Measurements from ENCODE around the gene APP. TPM values are rescaled to one million over a fixed set of nuclear protein-coding genes. Genes with fewer than 3 reads are reported as not detected.

APP gene
- total and polyA plus RNA-seq, 2 experiments from 2014 or later = 55.7 to 316 TPM

DNA sequence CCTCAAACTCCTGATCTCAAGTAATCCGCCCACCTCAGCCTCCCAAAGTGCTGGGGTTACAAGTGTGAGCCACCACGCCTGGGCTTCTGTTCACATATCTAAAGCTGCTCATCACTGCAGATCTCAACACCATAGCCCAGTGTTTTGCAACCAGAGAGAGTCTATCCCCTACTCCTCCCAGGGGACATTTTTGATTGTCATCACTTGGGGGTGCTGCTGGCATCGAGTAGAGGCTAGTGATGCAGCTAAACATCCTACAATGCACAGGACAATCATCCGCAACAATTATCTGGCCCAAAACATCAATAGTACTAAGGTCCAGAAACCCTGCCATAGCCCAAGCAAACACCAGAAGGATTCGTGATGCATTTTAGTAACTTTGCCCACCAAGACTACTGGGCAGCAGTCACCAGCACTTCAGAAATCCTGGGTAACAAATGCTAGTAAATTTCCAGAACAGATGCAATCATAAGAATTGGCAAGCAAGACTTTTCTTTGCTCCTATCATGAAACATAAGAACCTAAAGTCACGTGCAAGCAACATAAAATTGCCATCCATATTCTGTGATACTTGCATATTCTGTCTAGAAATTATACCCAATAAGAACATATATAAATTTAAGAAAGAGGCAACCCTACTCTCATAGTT is 159.2 kb downstream of the APP start:
- Histone ChIP-seq H3K4me2 (no peak overlapping the region), H3K4me3 (no peak overlapping the region), H3K9me2 (replicated peaks; ENCODE audit: insufficient read depth) (no peaks in the 10 kb centered on the region), H2AFZ (no peak overlapping the region), H3K79me2 (peaks cover 16% of the 10 kb centered on the region), H3K36me3 (replicated peaks; ENCODE audit: insufficient read depth, low read depth) (no peaks in the 10 kb centered on the region), H3K27ac (no peak overlapping the region), H3K27me3 (no peaks in the 10 kb centered on the region), H3K9me3 (ENCODE audit: low read depth) (no peaks in the 10 kb centered on the region), H3K4me1 (ENCODE audit: insufficient read depth) (no peaks in the 10 kb centered on the region), H4K20me1 (ENCODE audit: insufficient read depth, poor library complexity, severe bottlenecking) (no peaks in the 10 kb centered on the region)
- DNase-seq (ENCODE audit: low spot score) = no peak
- 95% methylated on average over 6 of the region's 6 CpGs for WGBS (ENCODE audit: low lambda C conversion rate, missing lambda C conversion rate)
- TF ChIP-seq, protein P1, sequence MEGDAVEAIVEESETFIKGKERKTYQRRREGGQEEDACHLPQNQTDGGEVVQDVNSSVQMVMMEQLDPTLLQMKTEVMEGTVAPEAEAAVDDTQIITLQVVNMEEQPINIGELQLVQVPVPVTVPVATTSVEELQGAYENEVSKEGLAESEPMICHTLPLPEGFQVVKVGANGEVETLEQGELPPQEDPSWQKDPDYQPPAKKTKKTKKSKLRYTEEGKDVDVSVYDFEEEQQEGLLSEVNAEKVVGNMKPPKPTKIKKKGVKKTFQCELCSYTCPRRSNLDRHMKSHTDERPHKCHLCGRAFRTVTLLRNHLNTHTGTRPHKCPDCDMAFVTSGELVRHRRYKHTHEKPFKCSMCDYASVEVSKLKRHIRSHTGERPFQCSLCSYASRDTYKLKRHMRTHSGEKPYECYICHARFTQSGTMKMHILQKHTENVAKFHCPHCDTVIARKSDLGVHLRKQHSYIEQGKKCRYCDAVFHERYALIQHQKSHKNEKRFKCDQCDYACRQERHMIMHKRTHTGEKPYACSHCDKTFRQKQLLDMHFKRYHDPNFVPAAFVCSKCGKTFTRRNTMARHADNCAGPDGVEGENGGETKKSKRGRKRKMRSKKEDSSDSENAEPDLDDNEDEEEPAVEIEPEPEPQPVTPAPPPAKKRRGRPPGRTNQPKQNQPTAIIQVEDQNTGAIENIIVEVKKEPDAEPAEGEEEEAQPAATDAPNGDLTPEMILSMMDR (IDR thresholded peaks at IDR 0.05; ENCODE audit: poor library complexity) = no peak
- TF ChIP-seq EZH2 (IDR thresholded peaks at IDR 0.05; ENCODE audit: borderline replicate concordance) (no peak), EZH2phosphoT487 (IDR thresholded peaks at IDR 0.05; ENCODE audit: low read depth, severe bottlenecking, unreplicated experiment) (no peak)

DNA sequence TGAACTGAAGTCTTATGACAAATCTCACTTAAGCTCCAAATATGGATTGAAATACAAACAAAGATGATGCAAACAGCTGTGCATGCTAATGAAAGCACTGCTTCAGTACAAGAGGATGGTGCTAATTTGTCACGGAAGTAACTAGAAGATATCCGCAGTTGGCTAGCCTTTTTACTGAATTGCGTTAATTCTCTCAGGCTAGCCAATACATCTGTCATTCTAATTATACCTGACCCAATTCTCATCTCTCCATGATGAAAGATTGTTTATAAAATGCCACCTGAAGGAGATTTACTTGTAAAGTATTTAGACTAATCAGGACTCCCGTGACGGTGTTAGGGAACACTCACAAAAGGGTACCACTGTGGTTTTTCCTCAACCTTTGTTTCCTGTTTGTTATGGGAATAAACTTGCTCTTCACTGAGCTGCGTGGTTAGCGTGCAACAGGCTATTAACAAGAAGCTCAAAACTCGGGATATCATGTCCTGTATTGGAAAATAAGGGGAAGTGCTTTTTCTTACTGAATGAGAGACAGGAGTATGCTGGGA is 162.5 kb downstream of the APP start:
- 86% methylated on average over 8 of the region's 8 CpGs for WGBS (ENCODE audit: low lambda C conversion rate, missing lambda C conversion rate)
- H3K27ac ChIP-seq = peak overlapping the region; percentile 4
- H2AFZ ChIP-seq = no peak overlapping the region
- H3K9me3 ChIP-seq (ENCODE audit: low read depth) = no peaks in the 10 kb centered on the region
- H3K27me3 ChIP-seq = no peaks in the 10 kb centered on the region
- no peak overlapping the region for H3K4me3 ChIP-seq
- no peaks in the 10 kb centered on the region for H3K4me1 ChIP-seq (ENCODE audit: insufficient read depth)
- H3K4me2 ChIP-seq = no peak overlapping the region
- H3K36me3 ChIP-seq (replicated peaks; ENCODE audit: insufficient read depth, low read depth) = no peaks in the 10 kb centered on the region
- H3K9me2 ChIP-seq (replicated peaks; ENCODE audit: insufficient read depth) = no peaks in the 10 kb centered on the region
- DNase-seq (ENCODE audit: low spot score) = no peak
- peaks cover 8% of the 10 kb centered on the region for H3K79me2 ChIP-seq
- TF ChIP-seq EZH2phosphoT487 (IDR thresholded peaks at IDR 0.05; ENCODE audit: low read depth, severe bottlenecking, unreplicated experiment) (no peak), EZH2 (IDR thresholded peaks at IDR 0.05; ENCODE audit: borderline replicate concordance) (no peak)
- TF ChIP-seq, protein P1 (IDR thresholded peaks at IDR 0.05; ENCODE audit: poor library complexity) = no peak
- no peaks in the 10 kb centered on the region for H4K20me1 ChIP-seq (ENCODE audit: insufficient read depth, poor library complexity, severe bottlenecking)

DNA sequence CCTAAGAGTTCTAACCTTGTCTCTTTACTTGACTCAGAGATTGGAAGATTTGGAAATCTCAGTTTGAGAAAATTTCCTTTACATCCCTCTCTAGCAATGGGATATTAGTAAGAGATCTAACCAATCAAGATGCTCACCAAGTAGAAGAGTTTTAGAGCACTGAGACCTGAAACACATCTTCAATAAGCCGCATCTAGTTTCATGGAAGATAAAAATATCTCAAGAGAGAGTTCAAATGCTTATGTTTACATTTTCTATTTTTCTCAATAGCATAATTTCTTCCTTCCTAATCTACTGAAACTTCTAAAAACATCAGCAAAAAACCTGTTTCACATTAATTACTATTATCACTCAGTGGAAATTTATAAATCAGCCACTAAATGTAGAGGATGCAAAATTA is 165.1 kb downstream of the APP start:
- TF ChIP-seq, protein P1 (IDR thresholded peaks at IDR 0.05; ENCODE audit: poor library complexity) = no peak
- no peak for TF ChIP-seq EZH2 (IDR thresholded peaks at IDR 0.05; ENCODE audit: borderline replicate concordance)
- no peaks in the 10 kb centered on the region for H3K9me3 ChIP-seq (ENCODE audit: low read depth)
- no peak overlapping the region for H3K4me3 ChIP-seq
- H3K4me1 ChIP-seq (ENCODE audit: insufficient read depth) = no peaks in the 10 kb centered on the region
- no peak for DNase-seq (ENCODE audit: low spot score)
- H2AFZ ChIP-seq = no peak overlapping the region
- no peaks in the 10 kb centered on the region for H4K20me1 ChIP-seq (ENCODE audit: insufficient read depth, poor library complexity, severe bottlenecking)
- no peaks in the 10 kb centered on the region for H3K27me3 ChIP-seq
- no peak overlapping the region for H3K27ac ChIP-seq
- H3K9me2 ChIP-seq (replicated peaks; ENCODE audit: insufficient read depth) = no peaks in the 10 kb centered on the region
- no peaks in the 10 kb centered on the region for H3K36me3 ChIP-seq (replicated peaks; ENCODE audit: insufficient read depth, low read depth)
- 94% methylated on average over 1 of the region's 1 CpG for WGBS (ENCODE audit: low lambda C conversion rate, missing lambda C conversion rate)
- H3K4me2 ChIP-seq = no peak overlapping the region
- H3K79me2 ChIP-seq = peaks cover 5% of the 10 kb centered on the region
